ENCODE measurements around the gene NID1. TPM values are rescaled to one million over a fixed set of nuclear protein-coding genes. Genes with fewer than 3 reads are reported as not detected.

The NID1 gene
- total and polyA plus RNA-seq, 12 donors, result 26.0 to 216 (median 82.5) TPM

DNA sequence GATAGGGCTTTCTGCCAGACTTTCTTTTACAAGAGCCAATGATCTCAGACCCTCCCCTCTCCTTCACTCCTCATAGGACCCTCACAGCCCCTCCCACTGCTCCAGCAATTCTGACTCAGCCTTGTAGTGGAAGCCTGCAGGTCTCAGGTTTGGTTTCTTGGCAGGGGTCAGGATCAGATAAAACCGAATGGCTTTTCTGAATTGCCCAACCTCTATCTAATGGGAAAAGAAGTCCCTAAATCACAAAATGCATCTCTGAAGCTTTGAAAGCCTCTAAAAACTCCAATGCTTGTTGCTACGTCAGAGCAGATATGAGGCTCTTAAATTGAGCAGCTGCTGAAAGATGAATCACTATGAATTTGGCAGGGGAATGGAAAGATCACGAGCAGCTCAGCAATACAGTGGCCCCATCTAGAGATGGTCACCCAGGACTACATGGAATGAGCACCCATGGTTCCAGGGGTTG lies 74.5 kb downstream of the NID1 start:
- no peak for DNase-seq
- Histone ChIP-seq H3K9me3 (replicated peaks in 1 of 3) (peaks cover 0 to 3% (median 0%) of the 10 kb centered on the region in 3 donors), H3K27ac (peak overlapping the region in 1 of 5 donors; percentile 49), H3K36me3 (replicated peaks in 1 of 2) (peaks cover 0 to 19% of the 10 kb centered on the region in 2 donors), H3K4me1 (replicated peaks in 1 of 2) (no peaks in the 10 kb centered on the region), H3K27me3 (no peaks in the 10 kb centered on the region), H3K4me3 (no peak overlapping the region)
- intact Hi-C loops (cut with DNase I), result no loop called here
- WGBS, 4 donors, result 47 to 67% (median 58%) methylated on average over 3 of the region's 3 CpGs
- TF ChIP-seq POLR2A (IDR thresholded peaks at IDR 0.05), result no peak
- TF ChIP-seq, protein P1, sequence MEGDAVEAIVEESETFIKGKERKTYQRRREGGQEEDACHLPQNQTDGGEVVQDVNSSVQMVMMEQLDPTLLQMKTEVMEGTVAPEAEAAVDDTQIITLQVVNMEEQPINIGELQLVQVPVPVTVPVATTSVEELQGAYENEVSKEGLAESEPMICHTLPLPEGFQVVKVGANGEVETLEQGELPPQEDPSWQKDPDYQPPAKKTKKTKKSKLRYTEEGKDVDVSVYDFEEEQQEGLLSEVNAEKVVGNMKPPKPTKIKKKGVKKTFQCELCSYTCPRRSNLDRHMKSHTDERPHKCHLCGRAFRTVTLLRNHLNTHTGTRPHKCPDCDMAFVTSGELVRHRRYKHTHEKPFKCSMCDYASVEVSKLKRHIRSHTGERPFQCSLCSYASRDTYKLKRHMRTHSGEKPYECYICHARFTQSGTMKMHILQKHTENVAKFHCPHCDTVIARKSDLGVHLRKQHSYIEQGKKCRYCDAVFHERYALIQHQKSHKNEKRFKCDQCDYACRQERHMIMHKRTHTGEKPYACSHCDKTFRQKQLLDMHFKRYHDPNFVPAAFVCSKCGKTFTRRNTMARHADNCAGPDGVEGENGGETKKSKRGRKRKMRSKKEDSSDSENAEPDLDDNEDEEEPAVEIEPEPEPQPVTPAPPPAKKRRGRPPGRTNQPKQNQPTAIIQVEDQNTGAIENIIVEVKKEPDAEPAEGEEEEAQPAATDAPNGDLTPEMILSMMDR (IDR thresholded peaks at IDR 0.05), result no peak

DNA sequence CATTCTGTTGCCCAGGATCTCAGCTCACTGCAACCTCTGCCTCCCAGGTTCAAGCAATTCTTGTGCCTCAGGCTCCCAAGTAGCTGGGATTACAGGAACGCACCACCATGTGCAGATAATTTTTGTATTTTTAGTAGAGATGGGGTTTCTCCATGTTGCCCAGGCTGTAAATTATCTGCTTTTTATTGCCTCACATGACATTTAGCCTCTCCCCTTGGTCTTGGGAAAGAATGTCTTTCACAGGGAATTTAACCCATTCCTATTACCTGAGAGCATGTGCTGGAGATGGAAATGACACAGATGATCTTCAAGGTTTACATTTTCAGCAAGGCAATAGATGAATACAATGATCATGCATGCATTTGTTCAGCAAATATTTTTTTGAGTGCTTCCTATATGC lies 75.8 kb downstream of the NID1 start:
- DNase-seq, result no peak
- peaks cover 0 to 7% of the 10 kb centered on the region in 2 donors for H3K4me1 ChIP-seq (replicated peaks in 1 of 2)
- H3K27ac ChIP-seq, result no peak overlapping the region
- H3K36me3 ChIP-seq (replicated peaks in 1 of 2), result peaks cover 0 to 17% of the 10 kb centered on the region in 2 donors
- 60 to 88% (median 75%) methylated on average over 1 of the region's 1 CpG for WGBS, 4 donors
- no peaks in the 10 kb centered on the region for H3K27me3 ChIP-seq
- no peak overlapping the region for H3K4me3 ChIP-seq
- TF ChIP-seq POLR2A (IDR thresholded peaks at IDR 0.05), result no peak
- TF ChIP-seq, protein P1 (IDR thresholded peaks at IDR 0.05), result no peak
- intact Hi-C loops (cut with DNase I), result no loop called here
- peaks cover 0 to 3% (median 0%) of the 10 kb centered on the region in 3 donors for H3K9me3 ChIP-seq (replicated peaks in 1 of 3)

DNA sequence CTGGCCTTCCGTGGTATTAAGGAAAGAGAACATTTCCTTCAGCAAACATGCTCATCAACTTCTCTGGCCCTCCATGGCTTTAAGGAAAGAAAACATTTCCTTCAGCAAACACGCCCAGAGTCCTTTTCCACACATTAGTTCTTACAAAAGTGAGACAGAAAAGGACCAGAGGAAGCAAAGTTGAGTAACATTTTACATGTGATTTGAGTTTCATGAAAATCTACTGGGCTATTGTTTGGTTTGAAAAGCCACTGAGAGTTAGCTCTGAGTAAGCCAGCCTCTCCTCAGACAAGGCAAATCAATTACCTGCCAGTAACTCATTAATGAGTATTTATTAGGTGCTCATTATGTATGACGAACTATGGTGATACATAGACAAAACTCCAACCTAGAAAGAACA lies 78.0 kb downstream of the NID1 start:
- peaks cover 0 to 11% of the 10 kb centered on the region in 2 donors for H3K36me3 ChIP-seq (replicated peaks in 1 of 2)
- peak overlapping the region in 1 of 5 donors; percentile 40 for H3K27ac ChIP-seq

DNA sequence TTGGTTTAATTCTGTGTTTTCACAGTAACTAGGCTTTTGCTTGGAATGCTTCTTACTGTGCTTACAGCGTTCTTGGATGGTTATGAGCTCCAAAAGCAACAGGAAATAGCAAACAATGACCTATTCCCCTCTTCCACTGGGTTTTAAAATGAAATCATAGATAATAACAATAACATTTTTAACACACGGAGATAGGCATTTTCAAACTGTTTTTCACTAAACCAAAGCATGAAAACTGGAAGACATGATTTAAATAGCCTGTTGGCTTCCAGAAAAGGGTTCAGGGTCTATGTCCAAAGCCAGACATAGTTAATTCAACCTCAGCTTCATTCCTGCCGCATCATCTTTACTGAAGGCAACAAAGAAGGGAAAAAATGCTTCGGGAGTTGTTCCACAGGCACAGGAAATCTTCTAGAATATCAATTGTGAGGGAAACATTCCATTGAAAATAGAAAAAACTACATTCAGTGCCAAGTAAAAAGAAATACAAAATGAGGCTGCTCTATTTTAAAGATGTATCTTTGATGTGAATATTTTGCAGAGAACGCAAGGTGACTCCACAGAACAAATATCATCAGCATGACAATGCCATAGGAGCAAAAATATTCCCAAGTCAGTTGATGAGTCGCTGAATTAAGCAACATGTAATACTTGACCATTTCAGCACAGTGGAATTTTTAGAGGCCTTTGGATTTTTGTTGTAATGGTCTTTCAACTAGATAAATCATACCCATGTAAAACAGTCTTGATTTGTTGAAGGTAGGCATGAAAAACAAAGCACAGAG lies 80.7 kb downstream of the NID1 start:
- TF ChIP-seq POLR2A (IDR thresholded peaks at IDR 0.05), result no peak
- TF ChIP-seq, protein P1 (IDR thresholded peaks at IDR 0.05), result no peak
- no peak for DNase-seq
- no peaks in the 10 kb centered on the region for H3K27me3 ChIP-seq
- H3K27ac ChIP-seq, result peak overlapping the region in 3 of 5 donors; percentile 34 to 72 (median 63)
- peaks cover 4 to 12% of the 10 kb centered on the region in 2 donors for H3K4me1 ChIP-seq (replicated peaks in 1 of 2)
- no peaks in the 10 kb centered on the region for H3K9me3 ChIP-seq (replicated peaks in 1 of 3)
- WGBS, 4 donors, result 55 to 67% (median 62%) methylated on average over 6 of the region's 6 CpGs
- intact Hi-C loops (cut with DNase I), result no loop called here
- H3K36me3 ChIP-seq (replicated peaks in 1 of 2), result peaks cover 0 to 28% of the 10 kb centered on the region in 2 donors
- no peak overlapping the region for H3K4me3 ChIP-seq

More for the DNA sequence above, 78.0 kb downstream of the NID1 start:
- H3K27me3 ChIP-seq, result no peaks in the 10 kb centered on the region
- intact Hi-C loops (cut with DNase I), result no loop called here
- WGBS, 4 donors, result 67 to 82% (median 77%) methylated on average over 3 of the region's 3 CpGs
- no peak for TF ChIP-seq POLR2A (IDR thresholded peaks at IDR 0.05)
- no peak for DNase-seq
- H3K4me3 ChIP-seq, result no peak overlapping the region
- H3K9me3 ChIP-seq (replicated peaks in 1 of 3), result peaks cover 0 to 3% (median 0%) of the 10 kb centered on the region in 3 donors
- peaks cover 4 to 12% of the 10 kb centered on the region in 2 donors for H3K4me1 ChIP-seq (replicated peaks in 1 of 2)
